ENCODE results near the gene PODNL1.
"Not testable (repeated sequence)": the region's sequence is repeated elsewhere in the genome, so short reads cannot be mapped to it uniquely, and the experiment has no call there.

The PODNL1 gene

GRCh38 chr19:13932149-13932637 is 6.0 kb downstream of the PODNL1 start:
- no peak overlapping the region for H3K4me3 ChIP-seq (ENCODE audit: low read length)
- no peak for TF ChIP-seq ZNF274 (IDR thresholded peaks at IDR 0.05; ENCODE audit: low read depth, low read length)

GRCh38 chr19:13931391-13932148 is 6.6 kb downstream of the PODNL1 start:
- TF ChIP-seq ZNF274 (IDR thresholded peaks at IDR 0.05; ENCODE audit: low read depth, low read length), result no peak
- no peak overlapping the region for H3K4me3 ChIP-seq (ENCODE audit: low read length)

GRCh38 chr19:13930402-13930801 is 7.8 kb downstream of the PODNL1 start:
- H3K4me3 ChIP-seq (ENCODE audit: low read length), result no peak overlapping the region
- TF ChIP-seq ZNF274 (IDR thresholded peaks at IDR 0.05; ENCODE audit: low read depth, low read length), result no peak

GRCh38 chr19:13929956-13930355 is 8.3 kb downstream of the PODNL1 start:
- H3K4me3 ChIP-seq (ENCODE audit: low read length), result no peak overlapping the region
- no peak for TF ChIP-seq ZNF274 (IDR thresholded peaks at IDR 0.05; ENCODE audit: low read depth, low read length)

GRCh38 chr19:13929340-13929739 is 8.9 kb downstream of the PODNL1 start:
- no peak for TF ChIP-seq ZNF274 (IDR thresholded peaks at IDR 0.05; ENCODE audit: low read depth, low read length)
- H3K4me3 ChIP-seq (ENCODE audit: low read length), result no peak overlapping the region

- TF ChIP-seq ZNF274 (IDR thresholded peaks at IDR 0.05; ENCODE audit: low read depth, low read length), result no peak
- H3K4me3 ChIP-seq (ENCODE audit: low read length), result no peak overlapping the region
Measured at GRCh38 chr19:13926715-13927114, 11.5 kb downstream of the PODNL1 start.

GRCh38 chr19:13926010-13926409 is 12.2 kb downstream of the PODNL1 start:
- no peak overlapping the region for H3K4me3 ChIP-seq (ENCODE audit: low read length)
- TF ChIP-seq ZNF274 (IDR thresholded peaks at IDR 0.05; ENCODE audit: low read depth, low read length), result no peak

GRCh38 chr19:13923194-13923987 is 14.8 kb downstream of the PODNL1 start:
- no peak overlapping the region for H3K4me3 ChIP-seq (ENCODE audit: low read length)
- TF ChIP-seq ZNF274 (IDR thresholded peaks at IDR 0.05; ENCODE audit: low read depth, low read length), result no peak

GRCh38 chr19:13922118-13922517 is 16.1 kb downstream of the PODNL1 start:
- not testable (repeated sequence) for H3K4me3 ChIP-seq (ENCODE audit: low read length)

- no peak overlapping the region for H3K4me3 ChIP-seq (ENCODE audit: low read length)
- no peak for TF ChIP-seq ZNF274 (IDR thresholded peaks at IDR 0.05; ENCODE audit: low read depth, low read length)
Measured at GRCh38 chr19:13920940-13921747, 17.1 kb downstream of the PODNL1 start.

GRCh38 chr19:13920524-13920923 is 17.7 kb downstream of the PODNL1 start:
- TF ChIP-seq ZNF274 (IDR thresholded peaks at IDR 0.05; ENCODE audit: low read depth, low read length), result no peak
- H3K4me3 ChIP-seq (ENCODE audit: low read length), result no peak overlapping the region

- no peak for TF ChIP-seq ZNF274 (IDR thresholded peaks at IDR 0.05; ENCODE audit: low read depth, low read length)
- no peak overlapping the region for H3K4me3 ChIP-seq (ENCODE audit: low read length)
Measured at GRCh38 chr19:13918726-13919411, 19.3 kb downstream of the PODNL1 start.

GRCh38 chr19:13917888-13918406 is 20.3 kb downstream of the PODNL1 start:
- no peak overlapping the region for H3K4me3 ChIP-seq (ENCODE audit: low read length)
- TF ChIP-seq ZNF274 (IDR thresholded peaks at IDR 0.05; ENCODE audit: low read depth, low read length), result no peak

GRCh38 chr19:13914777-13915176 is 23.4 kb downstream of the PODNL1 start:
- TF ChIP-seq ZNF274 (IDR thresholded peaks at IDR 0.05; ENCODE audit: low read depth, low read length), result no peak
- H3K4me3 ChIP-seq (ENCODE audit: low read length), result no peak overlapping the region

Measured in GM08714 (cell line).